Islet of Langerhans (tissue), 1 donor: ENCODE results near the gene SPESP1.
A peak's percentile ranks its signal among the peaks of the same experiment; 100 is the strongest.

Source experiments
- FAIRE-seq: peaks from one replicate; lab custom pipeline; 2011; peaks lifted over from hg19 to GRCh38; lab: Jason Lieb, UNC

The SPESP1 gene

GRCh38 chr15:68930268-68931022 lies at the start of gene SPESP1:
TSS of gene SPESP1 (plus strand) at chr15:68930525. CDS start at chr15:68930654, 129 bp downstream.
- no peak for FAIRE-seq

DNA sequence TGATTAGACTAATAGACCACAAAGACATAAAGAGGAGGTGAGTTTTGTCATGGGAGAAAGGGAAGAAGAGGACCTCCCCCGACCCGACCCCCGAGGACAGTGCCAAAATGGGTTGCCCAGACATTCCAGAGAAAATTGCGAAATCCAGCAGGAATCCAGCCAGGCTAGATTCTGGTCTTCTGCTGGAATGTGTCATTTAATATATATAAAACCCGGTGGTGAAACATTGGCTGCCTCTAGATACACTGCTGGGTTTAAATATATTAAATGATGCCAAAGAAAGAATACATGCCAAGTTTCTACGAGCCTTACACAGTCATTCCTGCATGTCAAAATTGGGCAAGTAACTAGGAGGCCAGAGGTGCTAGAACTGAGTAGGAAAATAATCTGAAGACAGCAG lies 45.3 kb upstream of the SPESP1 start:
- no peak for FAIRE-seq

DNA sequence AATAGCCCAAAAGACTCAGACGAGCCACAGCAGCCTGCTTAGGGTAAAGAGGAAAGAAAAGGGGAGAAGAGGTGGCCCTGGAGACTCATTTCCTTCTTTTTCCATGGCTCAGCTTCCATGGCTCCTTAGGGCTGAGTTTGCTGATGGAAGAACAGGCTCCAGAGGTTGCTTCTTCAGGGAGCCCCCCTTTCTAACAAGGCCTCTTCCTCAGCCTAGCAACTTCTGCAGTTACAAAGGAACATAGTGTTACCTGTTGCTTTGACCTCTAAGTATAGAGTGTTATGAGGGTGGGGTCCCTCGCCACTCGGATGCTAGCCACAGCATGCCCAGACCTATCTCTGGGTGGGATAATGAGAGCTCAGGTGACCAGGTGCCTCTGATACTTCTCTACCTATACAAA lies 43.2 kb upstream of the SPESP1 start:
- FAIRE-seq = no peak

GRCh38 chr15:68887819-68888218 lies 42.5 kb upstream of the SPESP1 start:
- FAIRE-seq = no peak

DNA sequence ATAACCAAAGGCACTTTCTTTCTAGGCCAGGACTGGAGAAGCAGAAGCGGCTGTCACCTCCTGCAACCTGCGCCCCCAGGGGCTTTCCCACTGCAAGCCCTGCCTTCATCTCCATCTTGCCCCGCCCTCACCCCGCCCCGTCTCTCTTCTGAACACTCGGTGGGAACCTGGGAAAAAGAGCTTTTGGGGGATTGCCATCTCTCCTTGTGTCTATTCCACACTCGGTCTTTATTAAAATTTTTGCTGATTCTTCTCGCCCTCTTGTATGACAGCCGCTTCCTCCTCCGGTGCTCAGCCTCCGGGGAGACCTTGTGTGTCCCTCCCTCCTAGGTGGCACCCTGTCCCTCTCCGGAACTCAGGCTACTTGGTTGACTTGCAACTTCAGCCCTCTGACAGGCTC lies 41.9 kb upstream of the SPESP1 start:
- FAIRE-seq = no peak

DNA sequence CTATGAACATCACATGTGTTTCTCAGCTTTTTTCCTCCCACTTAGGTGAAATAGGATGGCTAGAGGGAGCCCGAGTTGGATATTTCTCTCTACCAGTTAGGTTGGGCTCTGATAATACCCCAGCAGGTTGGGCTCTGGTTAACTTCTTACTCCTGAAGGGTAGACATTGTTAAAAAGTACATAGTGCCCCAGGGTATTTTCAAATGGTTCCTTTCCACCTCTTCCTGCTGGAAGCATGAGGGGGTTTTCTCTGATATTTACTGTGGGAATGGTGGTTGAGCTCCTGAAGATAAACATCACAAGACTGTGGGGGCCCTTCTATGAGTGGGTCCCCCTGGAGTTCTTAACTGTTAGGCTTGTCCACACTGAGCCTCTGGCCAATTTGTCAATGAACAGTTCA lies 36.1 kb upstream of the SPESP1 start:
- FAIRE-seq = no peak

DNA sequence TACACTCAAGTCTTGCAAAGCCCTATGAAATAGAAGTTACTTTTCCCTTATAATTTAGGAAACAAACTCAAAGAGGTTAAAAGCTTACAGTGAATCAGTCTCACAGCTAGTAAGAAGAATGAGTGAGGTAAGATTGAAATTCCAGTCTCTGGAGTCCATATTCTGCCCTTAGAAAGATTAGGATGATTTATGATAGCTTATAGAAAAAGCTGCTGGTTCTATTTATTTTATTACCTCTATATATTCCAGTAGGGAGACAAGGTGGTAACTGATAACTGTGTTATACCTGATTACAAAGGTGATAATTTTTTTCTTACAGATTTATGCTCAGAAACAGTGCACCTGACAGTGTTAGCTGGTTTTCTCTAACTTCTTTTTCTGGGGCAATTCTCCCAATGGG lies 34.1 kb upstream of the SPESP1 start:
- FAIRE-seq = no peak

GRCh38 chr15:68897016-68897415 lies 33.3 kb upstream of the SPESP1 start:
- no peak for FAIRE-seq

GRCh38 chr15:68900027-68900426 lies 30.3 kb upstream of the SPESP1 start:
- no peak for FAIRE-seq

DNA sequence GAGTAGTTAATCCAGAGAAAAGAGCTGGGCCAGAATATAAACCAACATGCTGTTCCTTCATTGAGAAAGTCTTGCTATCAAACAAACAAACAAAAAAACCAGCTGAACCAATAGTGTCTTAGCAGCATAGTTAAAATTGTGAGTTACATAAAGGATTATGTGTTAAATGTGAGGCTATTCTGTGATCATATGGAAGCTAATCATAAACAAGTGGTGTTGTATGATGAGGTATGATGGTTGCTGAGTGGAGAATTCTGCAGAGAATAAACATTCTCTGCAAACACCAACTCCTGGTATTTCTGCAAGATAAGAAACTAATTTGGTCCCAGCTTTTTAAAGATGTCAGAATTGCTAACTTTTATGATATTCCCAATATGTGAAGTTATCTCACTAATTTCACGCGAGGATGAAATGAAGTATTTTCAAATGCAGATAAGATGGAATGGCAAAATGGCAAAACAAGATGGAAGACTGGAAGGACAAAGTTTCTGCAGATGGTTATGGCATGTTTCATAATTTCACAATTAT lies 22.9 kb upstream of the SPESP1 start:
- FAIRE-seq = no peak

- no peak for FAIRE-seq
Measured at GRCh38 chr15:68909601-68910100, 20.7 kb upstream of the SPESP1 start.

- FAIRE-seq = no peak
Measured at GRCh38 chr15:68910341-68910740, 20.0 kb upstream of the SPESP1 start.

DNA sequence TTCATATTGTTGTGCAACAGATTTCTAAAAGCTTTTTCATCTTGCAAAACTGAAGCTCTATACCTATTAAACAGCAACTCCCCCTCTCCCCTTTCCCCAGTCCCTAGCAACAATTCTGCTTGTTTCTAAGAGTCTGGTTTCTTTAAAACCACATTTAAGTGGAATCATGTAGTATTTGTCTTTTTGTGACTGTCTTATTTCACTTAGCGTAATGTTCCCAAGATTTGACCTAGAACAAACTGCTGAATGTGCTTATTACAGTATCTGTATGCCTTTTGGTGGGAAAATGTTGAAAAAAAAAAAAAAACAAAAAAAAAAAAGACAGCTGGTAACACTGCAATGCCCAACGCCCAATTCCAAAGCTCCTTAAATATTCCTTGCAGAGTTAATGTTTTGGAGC lies 19.5 kb upstream of the SPESP1 start:
- no peak for FAIRE-seq

DNA sequence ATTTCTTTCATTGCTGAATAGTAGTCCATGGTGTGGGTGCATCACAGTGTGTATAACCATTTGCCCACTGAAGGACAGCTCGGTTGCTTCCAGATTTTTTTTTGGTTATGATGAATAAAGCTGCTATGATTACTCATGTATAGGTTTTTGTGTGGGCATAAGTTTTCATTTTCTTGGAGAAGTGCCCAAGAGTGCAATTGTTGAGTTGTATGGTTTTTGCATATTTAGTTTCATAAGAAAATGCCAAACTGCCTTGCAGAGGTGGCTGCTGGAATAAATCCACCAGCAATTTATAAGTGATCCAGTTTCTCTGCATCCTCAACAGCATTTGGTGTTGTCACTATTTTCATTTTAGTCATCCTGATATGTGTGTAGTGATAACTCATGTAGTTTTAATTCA lies 8.4 kb upstream of the SPESP1 start:
- FAIRE-seq = no peak

DNA sequence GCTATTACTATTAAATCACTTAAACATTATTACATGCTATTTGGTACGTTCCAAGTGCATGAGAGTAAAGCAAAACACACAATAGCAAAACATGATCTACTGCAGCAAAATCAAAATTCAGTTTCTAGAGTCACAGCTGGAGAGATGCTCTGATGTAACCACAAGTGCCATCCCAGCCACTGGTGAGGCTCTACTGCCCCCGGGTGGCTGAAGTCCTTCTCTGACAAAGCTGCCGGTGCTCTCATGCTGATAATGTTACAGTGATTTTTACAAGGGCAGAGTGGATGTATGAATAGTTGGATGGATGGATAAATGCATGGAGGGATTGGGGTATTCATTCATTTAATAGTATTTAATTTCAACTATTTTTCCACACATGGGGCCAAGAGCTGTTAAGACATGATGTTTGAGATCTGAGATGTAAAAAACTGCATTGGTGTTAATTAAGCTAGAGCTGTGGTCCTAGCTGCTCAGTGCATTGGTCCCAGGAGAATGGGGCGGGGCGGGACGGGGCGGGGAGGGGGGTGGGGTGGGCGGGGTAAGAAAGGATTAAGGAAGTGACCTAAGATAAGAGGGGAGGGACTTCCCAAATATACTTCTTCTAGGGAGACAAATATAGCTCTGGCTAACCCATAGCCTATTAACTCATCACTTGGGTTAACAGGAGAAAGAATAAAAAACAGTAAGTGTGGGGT lies 5.3 kb upstream of the SPESP1 start:
- FAIRE-seq = no peak

GRCh38 chr15:68933001-68933400 lies 2.7 kb downstream of the SPESP1 start:
- FAIRE-seq = no peak

GRCh38 chr15:68934341-68934740 lies 4.0 kb downstream of the SPESP1 start:
- peak; percentile 53 for FAIRE-seq

DNA sequence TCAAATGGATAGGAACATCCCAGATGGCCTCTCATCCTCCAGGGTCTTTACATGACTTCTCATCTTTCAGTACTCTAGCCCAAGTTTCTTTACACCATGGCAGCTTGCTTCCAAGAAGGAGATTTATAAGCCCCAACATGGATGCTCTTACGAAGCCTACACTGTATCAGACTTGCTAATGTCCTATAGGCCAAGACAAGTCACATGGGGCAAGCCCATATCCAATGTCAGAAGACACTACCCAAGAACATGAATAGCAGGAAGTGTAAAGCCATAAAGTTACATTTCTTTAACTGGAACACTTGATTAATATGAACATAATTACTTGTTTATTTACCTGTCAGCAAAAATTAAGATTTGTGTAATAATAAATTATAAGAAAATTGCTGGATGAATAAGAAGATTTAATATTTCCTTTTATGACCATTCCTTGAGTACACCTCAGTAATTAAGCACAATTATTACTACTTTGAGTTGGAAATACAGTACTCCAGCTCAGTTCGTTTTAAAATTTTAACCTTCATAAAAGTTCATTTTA lies 5.1 kb downstream of the SPESP1 start:
- peak; percentile 61 for FAIRE-seq

DNA sequence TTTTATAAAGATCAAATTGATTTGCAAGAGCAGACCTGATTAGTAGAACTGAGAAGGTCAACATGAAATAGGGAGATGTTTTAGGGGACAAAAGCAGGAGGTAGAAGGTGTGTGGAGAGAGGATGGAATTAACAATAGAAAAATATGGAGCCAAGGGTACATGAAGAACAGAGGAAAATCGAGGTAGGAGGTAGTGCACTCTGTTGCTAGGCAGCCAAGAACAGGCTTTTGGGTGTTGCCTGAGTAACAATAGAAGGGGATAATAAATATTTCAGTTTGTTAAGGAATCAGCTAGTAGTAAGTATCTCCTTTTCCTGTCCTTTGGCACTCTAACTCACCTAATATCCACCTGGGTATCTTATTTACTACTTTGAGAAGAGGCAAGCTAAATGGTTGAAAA lies 9.2 kb downstream of the SPESP1 start:
- FAIRE-seq = no peak

DNA sequence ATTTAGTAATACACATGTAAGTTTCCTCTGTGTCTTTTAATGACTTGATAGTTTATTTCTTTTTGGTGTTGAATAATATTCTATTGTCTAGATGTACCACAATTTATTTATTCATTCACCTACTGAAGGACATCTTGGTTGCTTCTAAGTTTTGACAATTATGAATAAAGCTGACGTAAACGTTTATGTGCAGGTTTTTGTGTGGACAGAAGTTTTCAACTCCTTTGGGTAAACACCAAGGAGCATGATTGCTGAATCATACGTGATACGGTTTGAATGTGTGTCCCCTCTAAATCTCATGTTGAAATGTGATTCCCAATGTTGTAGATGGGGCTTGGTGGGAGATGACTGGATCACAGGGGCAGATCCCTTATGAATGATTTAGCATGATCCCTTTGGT lies 21.5 kb downstream of the SPESP1 start:
- FAIRE-seq = no peak

- no peak for FAIRE-seq
Measured at GRCh38 chr15:68957696-68958095, 27.4 kb downstream of the SPESP1 start.

GRCh38 chr15:68958597-68958996 lies 28.3 kb downstream of the SPESP1 start:
- no peak for FAIRE-seq

DNA sequence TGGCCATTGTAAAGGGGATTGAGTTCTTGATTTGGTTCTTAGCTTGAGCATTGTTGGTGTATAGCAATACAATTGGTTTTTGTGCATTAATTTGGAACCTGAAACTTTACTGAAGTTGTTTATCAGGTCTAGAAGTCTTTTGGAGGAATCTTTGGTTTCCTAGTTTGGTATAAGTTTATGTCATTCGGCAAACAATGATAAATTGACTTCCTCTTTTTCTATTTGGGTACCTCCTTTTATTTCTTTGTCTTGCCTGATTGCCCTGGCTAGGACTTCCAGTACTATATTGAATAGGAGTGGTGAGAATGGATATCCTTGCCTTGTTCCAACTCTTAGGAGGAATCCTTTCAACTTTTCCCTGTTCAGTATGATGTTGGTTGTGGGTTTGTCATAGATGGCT lies 32.1 kb downstream of the SPESP1 start:
- no peak for FAIRE-seq
